Progenitor cell of endocrine pancreas (in vitro differentiated cells): ENCODE measurements around the gene UBE2U. TPM values are rescaled to one million over a fixed set of nuclear protein-coding genes. Genes with fewer than 3 reads are reported as not detected.

Experiments
- DNase-seq: peaks from one replicate; pipeline ENCODE4 v3.0.0; 2021; ENCODE audit warnings: low spot score; ENCODE audit not compliant: unreplicated experiment
- H3K27ac Mint-ChIP-seq: 2 replicates; pipeline ENCODE4 v1.8.0; 2021; ENCODE audit warnings: mild to moderate bottlenecking, moderate library complexity, mixed read lengths
- H3K27me3 Mint-ChIP-seq: 2 replicates; pipeline ENCODE4 v1.8.0; 2021; ENCODE audit warnings: mixed read lengths
- H3K36me3 Mint-ChIP-seq: 2 replicates; pipeline ENCODE4 v1.8.0; 2022; ENCODE audit warnings: mixed read lengths; ENCODE audit not compliant: insufficient read depth
- H3K4me1 Mint-ChIP-seq: 2 replicates; pipeline ENCODE4 v1.8.0; 2021; ENCODE audit warnings: low read depth, mixed read lengths
- H3K4me3 Mint-ChIP-seq: 2 replicates; pipeline ENCODE4 v1.8.0; 2021; ENCODE audit warnings: low read depth, mild to moderate bottlenecking, moderate library complexity, mixed read lengths
- H3K9me3 Mint-ChIP-seq: 2 replicates; pipeline ENCODE4 v1.8.0; 2021; ENCODE audit warnings: low read depth, mixed read lengths
- long read RNA-seq: library from polyadenylated mRNA; unstranded; transcript quantifications from one replicate; pipeline ENCODE4 v2.0.0, GENCODE V29; 2020
- total RNA-seq: library from RNA; stranded (reverse); gene quantifications from 2 replicates; pipeline ENCODE4 v1.2.1, GENCODE V29; 2021
- TF ChIP-seq, protein P1 (sequence below): fragments of 200-600 bp; sonication (generic); IDR thresholded peaks from one replicate; pipeline ENCODE4 v1.5.0; 2021; ENCODE audit warnings: antibody characterized with exemption, mild to moderate bottlenecking; ENCODE audit not compliant: unreplicated experiment

UBE2U gene, protein sequence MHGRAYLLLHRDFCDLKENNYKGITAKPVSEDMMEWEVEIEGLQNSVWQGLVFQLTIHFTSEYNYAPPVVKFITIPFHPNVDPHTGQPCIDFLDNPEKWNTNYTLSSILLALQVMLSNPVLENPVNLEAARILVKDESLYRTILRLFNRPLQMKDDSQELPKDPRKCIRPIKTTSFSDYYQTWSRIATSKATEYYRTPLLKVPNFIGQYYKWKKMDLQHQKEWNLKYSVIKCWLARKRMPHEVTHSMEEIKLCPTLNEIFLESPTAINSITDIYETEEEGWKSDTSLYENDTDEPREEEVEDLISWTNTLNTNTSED
- not detected in 2 replicates for total RNA-seq
- long read RNA-seq: 0 reads

DNA sequence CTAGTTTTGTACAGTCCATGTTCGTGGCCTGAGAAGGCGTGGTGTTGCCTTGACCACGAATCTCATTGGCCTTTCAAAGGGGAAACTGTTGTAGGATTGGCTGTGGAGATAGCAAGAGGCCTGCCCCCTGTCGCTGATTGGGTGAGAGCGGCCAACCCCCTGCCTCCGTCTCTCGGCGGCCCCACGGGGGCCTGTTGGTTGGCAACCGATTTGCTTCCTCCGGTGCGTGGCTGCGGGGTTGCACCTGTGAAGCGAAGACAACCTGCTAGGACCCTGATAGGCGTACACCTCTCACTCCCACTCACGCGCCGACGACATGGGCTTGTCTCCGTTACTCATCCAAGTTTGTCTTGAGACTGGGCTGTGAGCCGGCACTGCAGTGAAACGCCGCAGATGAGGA lies at the start of gene UBE2U:
TSS of gene UBE2U (plus strand) at position 204 of the 400 bp plus-strand sequence. CDS start 428 bp downstream, outside the sequence.
- no peak for DNase-seq
- peaks cover 7% of the 10 kb centered on the region for H3K9me3 Mint-ChIP-seq
- TF ChIP-seq, protein P1, sequence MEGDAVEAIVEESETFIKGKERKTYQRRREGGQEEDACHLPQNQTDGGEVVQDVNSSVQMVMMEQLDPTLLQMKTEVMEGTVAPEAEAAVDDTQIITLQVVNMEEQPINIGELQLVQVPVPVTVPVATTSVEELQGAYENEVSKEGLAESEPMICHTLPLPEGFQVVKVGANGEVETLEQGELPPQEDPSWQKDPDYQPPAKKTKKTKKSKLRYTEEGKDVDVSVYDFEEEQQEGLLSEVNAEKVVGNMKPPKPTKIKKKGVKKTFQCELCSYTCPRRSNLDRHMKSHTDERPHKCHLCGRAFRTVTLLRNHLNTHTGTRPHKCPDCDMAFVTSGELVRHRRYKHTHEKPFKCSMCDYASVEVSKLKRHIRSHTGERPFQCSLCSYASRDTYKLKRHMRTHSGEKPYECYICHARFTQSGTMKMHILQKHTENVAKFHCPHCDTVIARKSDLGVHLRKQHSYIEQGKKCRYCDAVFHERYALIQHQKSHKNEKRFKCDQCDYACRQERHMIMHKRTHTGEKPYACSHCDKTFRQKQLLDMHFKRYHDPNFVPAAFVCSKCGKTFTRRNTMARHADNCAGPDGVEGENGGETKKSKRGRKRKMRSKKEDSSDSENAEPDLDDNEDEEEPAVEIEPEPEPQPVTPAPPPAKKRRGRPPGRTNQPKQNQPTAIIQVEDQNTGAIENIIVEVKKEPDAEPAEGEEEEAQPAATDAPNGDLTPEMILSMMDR: no peak
- no peaks in the 10 kb centered on the region for H3K27me3 Mint-ChIP-seq
- no peaks in the 10 kb centered on the region for H3K4me1 Mint-ChIP-seq
- H3K27ac Mint-ChIP-seq: no peak within 1 kb of the TSS
- H3K4me3 Mint-ChIP-seq: no peak within 1 kb of the TSS
- H3K36me3 Mint-ChIP-seq: no peaks in the 10 kb centered on the region

DNA sequence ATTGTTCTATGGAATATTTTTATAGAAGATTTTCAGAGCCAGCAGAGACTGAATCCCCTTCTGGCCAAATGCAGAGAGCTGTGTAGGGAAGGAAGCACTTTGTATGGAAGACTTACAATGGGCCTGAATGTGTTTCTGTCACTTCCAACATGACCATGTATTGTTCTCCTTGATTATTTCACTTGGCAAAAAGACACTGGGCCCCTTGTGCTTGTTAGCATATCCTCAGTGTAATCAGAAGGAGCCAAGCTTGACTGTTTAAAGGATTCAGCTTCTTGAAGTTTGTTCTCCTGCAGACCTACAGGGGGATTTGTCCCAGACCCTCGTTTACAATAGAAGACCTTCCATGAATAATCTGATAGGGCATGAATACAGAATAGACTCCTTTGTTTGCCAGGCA lies 48.1 kb upstream of the UBE2U start:
- no peaks in the 10 kb centered on the region for H3K9me3 Mint-ChIP-seq
- peaks cover 21% of the 10 kb centered on the region for H3K36me3 Mint-ChIP-seq
- peak overlapping the region; percentile 41 for H3K27ac Mint-ChIP-seq
- no peaks in the 10 kb centered on the region for H3K27me3 Mint-ChIP-seq
- TF ChIP-seq, protein P1: no peak
- DNase-seq: no peak
- H3K4me3 Mint-ChIP-seq: no peak overlapping the region
- H3K4me1 Mint-ChIP-seq: peaks cover 9% of the 10 kb centered on the region

DNA sequence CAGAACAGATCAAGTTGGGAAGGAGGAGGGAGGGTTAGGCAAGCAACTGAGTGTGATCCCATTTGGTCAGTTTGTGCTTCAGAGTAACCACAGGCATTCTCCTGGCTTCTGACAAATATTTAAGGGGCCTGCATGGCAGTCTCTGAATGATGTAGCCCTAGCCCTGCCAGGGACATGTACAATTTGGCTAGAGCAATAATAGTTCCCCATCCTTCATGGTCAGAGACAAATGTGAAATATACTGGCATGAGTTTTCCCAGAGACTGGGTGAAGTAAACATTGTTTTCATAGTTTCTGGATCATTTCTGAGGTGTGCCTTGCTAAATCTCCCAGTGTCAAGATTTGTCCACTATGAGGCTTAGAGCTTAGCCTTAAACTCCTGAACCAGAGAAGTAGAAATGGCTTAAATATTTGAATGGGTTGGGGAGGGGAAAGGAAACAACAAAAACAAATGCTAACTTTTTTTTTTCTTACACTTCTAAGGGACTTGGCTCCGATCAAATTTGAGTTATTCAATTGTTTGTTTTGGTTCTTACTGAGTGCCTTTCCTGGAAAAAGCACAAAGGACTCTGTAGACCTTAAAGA lies 42.0 kb upstream of the UBE2U start:
- peaks cover 39% of the 10 kb centered on the region for H3K36me3 Mint-ChIP-seq
- DNase-seq: no peak
- H3K4me3 Mint-ChIP-seq: no peak overlapping the region
- H3K27me3 Mint-ChIP-seq: no peaks in the 10 kb centered on the region
- no peak overlapping the region for H3K27ac Mint-ChIP-seq
- peaks cover 8% of the 10 kb centered on the region for H3K4me1 Mint-ChIP-seq
- H3K9me3 Mint-ChIP-seq: no peaks in the 10 kb centered on the region
- TF ChIP-seq, protein P1: no peak

DNA sequence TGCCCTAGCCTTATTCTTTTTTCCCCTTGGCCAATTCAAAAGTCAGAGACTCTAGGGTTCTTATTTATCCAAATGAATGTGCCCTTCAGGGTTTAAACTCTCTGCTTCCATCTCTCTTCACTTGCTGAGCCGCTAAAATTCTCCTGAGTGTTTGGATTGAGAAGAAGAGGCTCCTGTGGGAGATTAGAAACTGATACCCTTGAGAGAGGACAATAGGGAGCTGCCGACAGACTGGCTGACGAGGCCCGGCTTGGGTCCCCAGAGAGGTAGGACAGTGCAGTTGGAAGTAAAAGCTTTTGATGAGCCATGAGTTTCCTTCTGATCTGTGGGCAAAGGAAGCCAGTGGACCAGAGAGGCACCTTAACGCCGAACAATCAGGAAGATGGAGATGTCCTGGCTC lies 41.3 kb upstream of the UBE2U start:
- H3K36me3 Mint-ChIP-seq: peaks cover 40% of the 10 kb centered on the region
- H3K4me3 Mint-ChIP-seq: no peak overlapping the region
- TF ChIP-seq, protein P1: no peak
- H3K4me1 Mint-ChIP-seq: peaks cover 9% of the 10 kb centered on the region
- H3K27me3 Mint-ChIP-seq: no peaks in the 10 kb centered on the region
- DNase-seq: no peak
- no peak overlapping the region for H3K27ac Mint-ChIP-seq
- no peaks in the 10 kb centered on the region for H3K9me3 Mint-ChIP-seq

DNA sequence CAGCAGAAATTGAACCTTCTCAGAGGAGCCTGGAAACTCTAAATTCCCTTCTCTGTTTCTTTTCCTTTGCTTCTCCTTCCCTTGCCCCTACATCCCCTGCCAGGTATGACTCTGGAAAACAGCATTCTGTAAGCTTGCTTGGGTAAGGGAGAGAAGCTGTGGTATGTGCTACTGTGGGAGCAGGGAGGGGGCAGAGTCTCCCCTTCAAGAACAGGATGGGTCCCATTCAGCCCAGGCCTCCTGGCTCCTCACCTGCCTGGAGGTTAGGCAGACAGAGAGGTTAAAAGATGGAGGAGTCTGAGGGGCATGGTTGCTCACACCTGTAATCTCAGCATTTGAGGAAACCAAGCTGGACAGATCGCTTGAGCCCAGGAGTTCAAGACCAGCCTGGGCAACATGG lies 40.6 kb upstream of the UBE2U start:
- Mint-ChIP-seq H3K27ac (peak overlapping the region; percentile 71), H3K9me3 (no peaks in the 10 kb centered on the region)

More for the DNA sequence above, 40.6 kb upstream of the UBE2U start:
- peaks cover 44% of the 10 kb centered on the region for H3K36me3 Mint-ChIP-seq
- no peak overlapping the region for H3K4me3 Mint-ChIP-seq
- DNase-seq: no peak
- no peaks in the 10 kb centered on the region for H3K27me3 Mint-ChIP-seq
- H3K4me1 Mint-ChIP-seq: peaks cover 9% of the 10 kb centered on the region
- TF ChIP-seq, protein P1: no peak
